HG02970 (cell line): Measurements from ENCODE around the gene CCN5.
"Not testable (repeated sequence)": the region's sequence is repeated elsewhere in the genome, so short reads cannot be mapped to it uniquely, and the experiment has no call there.

Source experiments
- ATAC-seq: cut with Tn5 transposase; IDR thresholded peaks from one replicate; pipeline ENCODE4 v1.9.1; 2021; ENCODE audit warnings: mild to moderate bottlenecking, moderate library complexity, moderate number of reproducible peaks; ENCODE audit not compliant: unreplicated experiment, low FRiP score

Gene CCN5

GRCh38 chr20:44752099-44752931 lies 37.1 kb downstream of the CCN5 start:
- no peak for ATAC-seq

GRCh38 chr20:44754554-44754953 lies 39.4 kb downstream of the CCN5 start:
- ATAC-seq: no peak

GRCh38 chr20:44756011-44756688 lies 41.0 kb downstream of the CCN5 start:
- no peak for ATAC-seq

GRCh38 chr20:44756956-44757355 lies 41.8 kb downstream of the CCN5 start:
- no peak for ATAC-seq

GRCh38 chr20:44758247-44759101 lies 43.3 kb downstream of the CCN5 start:
- no peak for ATAC-seq

- ATAC-seq: no peak
These were observed 44.4 kb downstream of the CCN5 start for GRCh38 chr20:44759595-44759994.

GRCh38 chr20:44761423-44761822 lies 46.3 kb downstream of the CCN5 start:
- ATAC-seq: no peak

GRCh38 chr20:44762466-44763140 lies 47.4 kb downstream of the CCN5 start:
- ATAC-seq: no peak

- ATAC-seq: not testable (repeated sequence)
These were observed 48.6 kb downstream of the CCN5 start for GRCh38 chr20:44763798-44764197.

- ATAC-seq: no peak
These were observed 49.9 kb downstream of the CCN5 start for GRCh38 chr20:44765091-44765490.

GRCh38 chr20:44765701-44766347 lies 50.7 kb downstream of the CCN5 start:
- no peak for ATAC-seq

GRCh38 chr20:44768256-44768655 lies 53.1 kb downstream of the CCN5 start:
- no peak for ATAC-seq

GRCh38 chr20:44768854-44769480 lies 53.8 kb downstream of the CCN5 start:
- ATAC-seq: no peak

GRCh38 chr20:44769481-44769863 lies 54.3 kb downstream of the CCN5 start:
- ATAC-seq: no peak

- no peak for ATAC-seq
These were observed 55.5 kb downstream of the CCN5 start for GRCh38 chr20:44770484-44771171.

GRCh38 chr20:44771172-44771535 lies 56.0 kb downstream of the CCN5 start:
- ATAC-seq: no peak

- no peak for ATAC-seq
These were observed 57.5 kb downstream of the CCN5 start for GRCh38 chr20:44772636-44773035.

GRCh38 chr20:44773070-44773829 lies 58.1 kb downstream of the CCN5 start:
- no peak for ATAC-seq
